K562 (cell line): Measurements from ENCODE around the gene GALR3. TPM values are rescaled to one million over a fixed set of nuclear protein-coding genes. Genes with fewer than 3 reads are reported as not detected.

Experiments used
- ATAC-seq: fragments of 200-7000 bp; cut with Tn5 transposase; 3 replicates; pipeline ENCODE4 v1.9.1; 2020; ENCODE audit warnings: moderate library complexity
- BruUV-seq: library from RNA; stranded (reverse); fragments of 400-500 nt; replicated peaks from 2 replicates; lab custom pipeline; 2021; lab: Mats Ljungman, UMichigan
- CTCF ChIA-PET: fragments of 300-600 bp; formaldehyde crosslinking; extraction: SDS; loops from one replicate; lab custom pipeline; 2021; ENCODE audit warnings: low intra/inter-chr PET ratio; lab: Yijun Ruan, JAX
- POLR2A ChIA-PET: fragments of 300-600, 350-650 bp; sonication (Branson Sonifier 250); formaldehyde crosslinking; extraction: SDS; loops from one replicate; lab custom pipeline; 2021; ENCODE audit warnings: antibody characterized with exemption, inconsistent platforms; lab: Yijun Ruan, JAX
- DNase-seq, 4 experiments: peaks; one replicate each; pipeline versions ENCODE4 v3.0.0 to v3.0.0-alpha.2; 2011 to 2018; ENCODE audit warnings: low spot score in 3 of 4, mixed read lengths in 3 of 4; ENCODE audit errors: extremely low read depth in 1 of 4
- FAIRE-seq: peaks from 2 replicates; lab custom pipeline; 2011; peaks lifted over from hg19 to GRCh38; lab: Jason Lieb, UNC
- H2AFZ ChIP-seq: 2 replicates; pipeline ENCODE4 v1.6.0; 2011; ENCODE audit warnings: low read depth, low read length, control low read depth, inconsistent platforms
- H3K27ac ChIP-seq: fragments of 200-600 bp; 3 replicates; pipeline ENCODE4 v1.8.0; 2011; ENCODE audit warnings: low read depth, mild to moderate bottlenecking, control low read depth, inconsistent platforms, low read length, moderate library complexity, mixed read lengths; ENCODE audit errors: extremely low read depth
- H3K27me3 ChIP-seq, 2 experiments: fragments of 300-600 bp in 1 of 2; 2 replicates in 1 of 2; 3 replicates in 1 of 2; pipeline versions ENCODE4 v1.6.0 to v1.8.0; 2011; ENCODE audit warnings: inconsistent platforms in 2 of 2, low read length in 2 of 2, mild to moderate bottlenecking in 1 of 2, mixed read lengths in 1 of 2, moderate library complexity in 1 of 2; ENCODE audit not compliant: control insufficient read depth in 2 of 2, insufficient read depth in 2 of 2
- H3K36me3 ChIP-seq: fragments of 300-600 bp; 3 replicates; pipeline ENCODE4 v1.8.0; 2011; ENCODE audit warnings: mild to moderate bottlenecking, low read length, inconsistent platforms; ENCODE audit not compliant: control insufficient read depth, insufficient read depth
- H3K4me1 ChIP-seq, 2 experiments: fragments of 200-600 bp in 1 of 2; replicated peaks in 1 of 2; 2 replicates in 1 of 2; 3 replicates in 1 of 2; pipeline versions ENCODE4 v1.5.1 to v1.8.0; 2011; ENCODE audit warnings: inconsistent platforms in 2 of 2, low read length in 2 of 2, mild to moderate bottlenecking in 1 of 2, mixed read lengths in 1 of 2, moderate library complexity in 1 of 2; ENCODE audit not compliant: control insufficient read depth in 2 of 2, insufficient read depth in 2 of 2
- H3K4me2 ChIP-seq: 2 replicates; pipeline ENCODE4 v1.6.1; 2011; ENCODE audit warnings: low read length, control low read depth, inconsistent platforms, mixed read lengths; ENCODE audit not compliant: insufficient read depth
- H3K4me3 ChIP-seq: fragments of 200-600 bp; sonication (generic), shearing (Covaris generic); 2 replicates; pipeline ENCODE4 v1.5.1; 2016; ENCODE audit warnings: control low read depth, inconsistent platforms
- H3K79me2 ChIP-seq: fragments of 200-600 bp; 3 replicates; pipeline ENCODE4 v1.8.0; 2011; ENCODE audit warnings: low read length, inconsistent platforms; ENCODE audit not compliant: control insufficient read depth, insufficient read depth
- H3K9ac ChIP-seq, 2 experiments: 2 replicates each; pipeline versions ENCODE4 v1.6.0 to v1.6.1; 2011; ENCODE audit warnings: low read depth in 2 of 2, low read length in 2 of 2, control low read depth in 1 of 2, inconsistent platforms in 1 of 2, mild to moderate bottlenecking in 1 of 2, mixed read lengths in 1 of 2; ENCODE audit not compliant: insufficient read depth in 1 of 2
- H3K9me1 ChIP-seq: one replicate; pipeline ENCODE4 v1.6.0; 2011; ENCODE audit warnings: inconsistent platforms, mild to moderate bottlenecking, low read length, moderate library complexity; ENCODE audit not compliant: control insufficient read depth, insufficient read depth
- H3K9me3 ChIP-seq: replicated peaks from 2 replicates; pipeline ENCODE4 v1.5.1; 2011; ENCODE audit warnings: low read depth, low read length, inconsistent platforms; ENCODE audit not compliant: control insufficient read depth, insufficient read depth
- H4K20me1 ChIP-seq: replicated peaks from 2 replicates; pipeline ENCODE4 v1.6.1; 2011; ENCODE audit warnings: low read length, inconsistent platforms, mixed read lengths; ENCODE audit not compliant: control insufficient read depth, insufficient read depth
- BDP1 ChIP-seq: IDR thresholded peaks from 3 replicates; pipeline ENCODE4 v1.6.1; 2011; ENCODE audit not compliant: insufficient read length, insufficient read depth
- LARP7 ChIP-seq: fragments of 450-650 bp; IDR thresholded peaks from 2 replicates; pipeline ENCODE4 v1.6.1; 2016
- MNT ChIP-seq, 2 experiments: fragments of 450-650 bp; conservative IDR thresholded peaks; 2 replicates each; pipeline ENCODE4 v1.6.1; 2017; ENCODE audit warnings: mild to moderate bottlenecking in 2 of 2, moderate library complexity in 2 of 2
- NFXL1 ChIP-seq: fragments of 450-650 bp; formaldehyde crosslinking; IDR thresholded peaks from 2 replicates; pipeline ENCODE4 v1.4.0; 2021; ENCODE audit warnings: mild to moderate bottlenecking
- PBX2 ChIP-seq, 2 experiments: IDR thresholded peaks in 1 of 2; conservative IDR thresholded peaks in 1 of 2; 2 replicates each; pipeline ENCODE4 v1.6.1; 2016; ENCODE audit warnings: low read depth in 2 of 2, mild to moderate bottlenecking in 1 of 2, missing compliant biosample characterization in 1 of 2, missing genetic modification characterization in 1 of 2, moderate library complexity in 1 of 2
- RBFOX2 ChIP-seq: fragments of 200-400 bp; formaldehyde crosslinking; IDR thresholded peaks from 2 replicates; pipeline ENCODE4 v1.6.1; 2017; ENCODE audit warnings: low read depth, mild to moderate bottlenecking, low read length, moderate library complexity
- ZNF589 ChIP-seq: fragments of 200-800 bp; sonication (Bioruptor generic); IDR thresholded peaks from 2 replicates; pipeline ENCODE4 v1.6.1; 2016; ENCODE audit warnings: low read depth, missing genetic modification characterization, missing compliant biosample characterization
- WGBS: fragments of 100-300 bp; shearing (Covaris generic); methylation state at CpG from one replicate; pipeline ENCODE4 v1.1.6; 2016; ENCODE audit warnings: low coverage, mixed read lengths; ENCODE audit not compliant: insufficient coverage; ENCODE audit errors: missing lambda C conversion rate; 5-methylcytosine and 5-hydroxymethylcytosine counted together
- in situ Hi-C: fragments of 300-500 bp; cut with MboI; formaldehyde crosslinking; loops from 4 replicates; pipeline ENCODE4 v1.15.0; 2018; ENCODE audit warnings: inconsistent platforms, mixed read lengths
- intact Hi-C: fragments of 100-400 bp; cut with micrococcal nuclease; formaldehyde crosslinking; loops from 2 replicates; pipeline ENCODE4 v1.14.2; 2022
- polyA plus RNA-seq, 8 experiments: library from polyadenylated mRNA; depleted of rRNA in 4 of 8; stranded (reverse) in 5 of 8; unstranded in 3 of 8; fragments of >200 nt; fragmentation: Nextera tagmentation in 2 of 8; fragmentation: Illumina TruSeq in 1 of 8; extraction: Ambion mirVana in 2 of 8; extraction: Trizol in 1 of 8; gene quantifications; 2 replicates each; pipeline versions ENCODE4 v1.2.1 to v1.2.3, GENCODE V29; 2011 to 2014; ENCODE audit warnings: inconsistent platforms in 1 of 8, missing spikeins in 1 of 8
- total RNA-seq, 7 experiments: library from RNA; depleted of rRNA in 6 of 7; stranded (reverse); fragments of >200 nt in 6 of 7; fragmentation: Illumina TruSeq in 2 of 7; extraction: Trizol in 2 of 7; gene quantifications; 2 replicates each; pipeline versions ENCODE4 v1.2.1 to v1.2.3, GENCODE V29; 2011 to 2021; ENCODE audit warnings: low replicate concordance in 1 of 7

The GALR3 gene
- total and polyA plus RNA-seq, 9 of the 15 experiments (the other 6 are each of a cell fraction or from before 2014, with no cell fraction given): 0.13 TPM; not detected in 8

GRCh38 chr22:37862570-37863325 is 39.6 kb downstream of the GALR3 start:
- no peaks in the 10 kb centered on the region for H3K9me3 ChIP-seq
- H4K20me1 ChIP-seq: no peaks in the 10 kb centered on the region
- no TSS peak for BruUV-seq
- H2AFZ ChIP-seq: no peak overlapping the region
- TF ChIP-seq PBX2 (CRISPR knock-in tag; IDR thresholded peaks at IDR 0.05; ENCODE audit: low read depth) (no peak), PBX2 (tag; conservative IDR thresholded peaks at IDR 0.05; ENCODE audit: low read depth) (no peak), RBFOX2 (0 out of 2 replicates have a peak, but pooled peaks have one; percentile 15), LARP7 (no peak), BDP1 (no peak), NFXL1 (CRISPR knock-in tag) (no peak), ZNF589 (CRISPR knock-in tag) (no peak), MNT (conservative IDR thresholded peaks at IDR 0.05) (0 out of 4 replicates have a peak, but pooled peaks of 1 of the 2 experiments have one; percentile 29)
- TF ChIP-seq, all 486 proteins: peak for 2
- no peak overlapping the region for H3K9ac ChIP-seq
- 79% methylated on average over 7 of the region's 7 CpGs for WGBS
- no peak overlapping the region for H3K4me2 ChIP-seq
- H3K27me3 ChIP-seq: no peaks in the 10 kb centered on the region
- no peak for DNase-seq
- peaks cover 24% of the 10 kb centered on the region for H3K79me2 ChIP-seq
- CTCF ChIA-PET: interaction anchor here (0.6 to 1.9 kb wide), 3 partner anchors 12 to 55 kb away, joined by 3 to 9 read pairs (median 3); partner anchors contain the start of gene GCAT
- intact Hi-C loops: loop anchor here (1.0 kb wide), 1 partner anchor 45 kb away; no protein-coding TSS in a partner anchor
- no peak for FAIRE-seq
- H3K9me1 ChIP-seq: no peaks in the 10 kb centered on the region
- POLR2A ChIA-PET: interaction anchor here (0.6 to 2.4 kb wide), 7 partner anchors 8 to 56 kb away, joined by 3 to 7 read pairs (median 4); partner anchors contain the start of gene EIF3L
- in situ Hi-C loops: no loop called here
- H3K27ac ChIP-seq: no peak overlapping the region
- no peaks in the 10 kb centered on the region; a peak in 1 of 5 replicates for H3K4me1 ChIP-seq
- H3K4me3 ChIP-seq: no peak overlapping the region
- ATAC-seq: no peak
- peaks cover 86% of the 10 kb centered on the region for H3K36me3 ChIP-seq
